ENCODE data around the gene DNAJB2.

DNA sequence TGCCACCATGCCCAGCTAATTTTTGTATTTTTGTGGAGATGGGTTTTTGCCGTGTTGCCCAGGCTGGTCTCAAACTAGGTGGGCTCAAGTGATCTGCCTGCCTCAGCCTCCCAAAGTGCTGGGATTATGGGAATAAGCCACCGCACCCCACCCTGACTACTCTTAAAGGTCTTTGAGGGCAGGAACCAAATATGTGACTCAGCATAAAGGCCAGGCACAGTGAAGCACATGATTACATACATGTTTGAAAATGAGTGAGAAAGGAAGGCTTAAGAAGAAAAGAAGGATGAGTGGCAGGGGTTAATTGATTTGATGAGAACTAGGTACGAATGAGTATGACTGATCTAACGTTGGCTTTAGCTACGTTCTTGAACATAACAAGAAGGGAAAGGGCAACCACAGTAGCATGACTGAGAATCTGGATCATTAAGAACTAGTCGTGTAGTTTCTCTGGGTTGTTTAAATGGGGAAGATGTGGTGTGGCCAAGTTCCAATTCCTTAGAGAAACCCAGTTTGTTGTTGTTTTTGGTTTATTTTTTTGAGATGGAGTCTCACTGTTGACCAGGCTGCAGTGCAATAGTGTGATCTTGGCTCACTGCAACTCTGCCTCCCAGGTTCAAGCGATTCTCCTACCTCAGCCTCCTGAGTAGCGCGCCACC is 46.6 kb downstream of the DNAJB2 start:
- no peak for TF ChIP-seq POLR2A (IDR thresholded peaks at IDR 0.05)
- TF ChIP-seq, protein P1, sequence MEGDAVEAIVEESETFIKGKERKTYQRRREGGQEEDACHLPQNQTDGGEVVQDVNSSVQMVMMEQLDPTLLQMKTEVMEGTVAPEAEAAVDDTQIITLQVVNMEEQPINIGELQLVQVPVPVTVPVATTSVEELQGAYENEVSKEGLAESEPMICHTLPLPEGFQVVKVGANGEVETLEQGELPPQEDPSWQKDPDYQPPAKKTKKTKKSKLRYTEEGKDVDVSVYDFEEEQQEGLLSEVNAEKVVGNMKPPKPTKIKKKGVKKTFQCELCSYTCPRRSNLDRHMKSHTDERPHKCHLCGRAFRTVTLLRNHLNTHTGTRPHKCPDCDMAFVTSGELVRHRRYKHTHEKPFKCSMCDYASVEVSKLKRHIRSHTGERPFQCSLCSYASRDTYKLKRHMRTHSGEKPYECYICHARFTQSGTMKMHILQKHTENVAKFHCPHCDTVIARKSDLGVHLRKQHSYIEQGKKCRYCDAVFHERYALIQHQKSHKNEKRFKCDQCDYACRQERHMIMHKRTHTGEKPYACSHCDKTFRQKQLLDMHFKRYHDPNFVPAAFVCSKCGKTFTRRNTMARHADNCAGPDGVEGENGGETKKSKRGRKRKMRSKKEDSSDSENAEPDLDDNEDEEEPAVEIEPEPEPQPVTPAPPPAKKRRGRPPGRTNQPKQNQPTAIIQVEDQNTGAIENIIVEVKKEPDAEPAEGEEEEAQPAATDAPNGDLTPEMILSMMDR (IDR thresholded peaks at IDR 0.05) = no peak
- TF ChIP-seq POLR2AphosphoS5 (IDR thresholded peaks at IDR 0.05) = no peak
